HFF-Myc (cell line): ENCODE data around the gene CDC42.

Experiments used
- DNase-seq: peaks from one replicate; pipeline ENCODE4 v3.0.0-alpha.2; 2011; ENCODE audit warnings: low read depth; ENCODE audit errors: extremely low read depth
- H3K4me3 ChIP-seq: replicated peaks from 2 replicates; pipeline ENCODE4 v1.5.1; 2011; ENCODE audit warnings: low read depth, mild to moderate bottlenecking, control low read depth, low read length
- CTCF ChIP-seq: IDR thresholded peaks from 2 replicates; pipeline ENCODE4 v1.5.1; 2012; ENCODE audit warnings: mild to moderate bottlenecking, low read depth, low read length, control low read depth; ENCODE audit errors: missing control alignments

Gene CDC42

GRCh38 chr1:22051607-22052114 lies 848 bp upstream of the CDC42 start:
- DNase-seq, result no peak
- no peak for TF ChIP-seq CTCF
- H3K4me3 ChIP-seq, result no peak overlapping the region

GRCh38 chr1:22053017-22053860 lies 730 bp downstream of the CDC42 start:
- H3K4me3 ChIP-seq, result peak overlapping the region; percentile 72
- TF ChIP-seq CTCF, result no peak
- DNase-seq, result no peak

GRCh38 chr1:22053861-22054770 lies 1.6 kb downstream of the CDC42 start:
- peak overlapping the region; percentile 72 for H3K4me3 ChIP-seq
- DNase-seq, result no peak
- TF ChIP-seq CTCF, result no peak

GRCh38 chr1:22055463-22055862 lies 3.0 kb downstream of the CDC42 start:
- no peak for TF ChIP-seq CTCF
- no peak overlapping the region for H3K4me3 ChIP-seq
- no peak for DNase-seq

GRCh38 chr1:22056043-22056442 lies 3.5 kb downstream of the CDC42 start:
- no peak for DNase-seq
- TF ChIP-seq CTCF, result no peak
- no peak overlapping the region for H3K4me3 ChIP-seq

GRCh38 chr1:22056936-22057335 lies 4.4 kb downstream of the CDC42 start:
- no peak for DNase-seq
- H3K4me3 ChIP-seq, result no peak overlapping the region
- no peak for TF ChIP-seq CTCF
